Omental fat pad (tissue), 4 donors: ENCODE data around the gene ANXA1. TPM values are rescaled to one million over a fixed set of nuclear protein-coding genes. Genes with fewer than 3 reads are reported as not detected.

Experiments used
- ATAC-seq: fragments of 150-250 bp; one replicate; pipeline ENCODE4 v1.9.1; 2016; ENCODE audit warnings: mild to moderate bottlenecking, moderate library complexity; ENCODE audit not compliant: low FRiP score
- DNase-seq: peaks from one replicate; pipeline ENCODE4 v3.0.0-alpha.2; 2019; ENCODE audit warnings: low spot score
- total RNA-seq, 4 donors: library from RNA; depleted of rRNA; stranded (reverse); fragments of >200 nt; gene quantifications; one replicate each; pipeline ENCODE4 v1.1.0, GENCODE V29; 2016
- TF ChIP-seq, protein P1 (sequence below), 3 donors: fragments of 450-650 bp; IDR thresholded peaks; one replicate each; pipeline ENCODE4 v1.5.1; 2016 to 2017; ENCODE audit warnings: antibody characterized with exemption in 3 of 3, mild to moderate bottlenecking in 3 of 3, moderate library complexity in 2 of 3

Gene ANXA1
- total RNA-seq, 4 donors from 2014 or later, result 513 to 2,547 (median 1,383) TPM

DNA sequence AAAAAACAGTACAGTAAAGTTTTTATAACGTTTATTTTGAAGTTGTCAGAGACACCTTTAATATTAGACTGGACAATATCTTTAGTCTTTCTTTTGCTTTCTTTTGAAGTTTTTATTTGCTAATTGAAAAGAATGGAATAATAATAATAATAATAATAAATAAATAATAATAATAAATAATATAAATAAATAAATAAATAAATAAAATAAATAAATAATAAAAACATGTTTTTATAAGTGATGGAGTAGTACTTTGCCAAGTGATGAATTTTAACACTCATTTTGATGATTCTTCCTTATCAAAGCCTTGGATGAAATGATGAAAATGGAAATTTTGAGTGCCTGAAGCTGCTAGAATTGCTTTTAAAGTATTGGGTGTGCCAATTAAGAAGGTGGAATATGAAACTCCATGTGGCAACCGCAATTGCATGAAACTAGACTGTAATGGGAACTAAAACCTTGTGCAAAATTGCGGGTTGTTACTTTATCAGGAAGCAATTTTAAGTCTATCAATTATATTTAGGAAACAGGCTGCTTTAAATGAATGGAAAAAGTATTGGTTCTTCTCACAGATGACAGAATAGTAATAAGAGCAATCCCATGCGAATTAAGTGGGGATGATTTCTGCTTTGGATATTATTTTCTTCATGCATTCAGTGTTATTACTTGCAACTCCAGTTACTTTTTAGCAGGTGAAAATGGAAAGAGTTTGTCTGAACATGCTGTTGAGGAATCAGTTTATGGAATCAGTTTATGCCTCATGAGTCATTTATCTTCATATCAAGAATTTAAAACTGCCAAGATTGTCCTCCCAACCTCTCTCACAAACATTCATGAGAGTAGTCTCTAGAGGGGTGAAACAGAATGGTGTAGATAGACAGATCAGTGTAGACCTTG lies 4.6 kb downstream of the ANXA1 start:
- TF ChIP-seq, protein P1, sequence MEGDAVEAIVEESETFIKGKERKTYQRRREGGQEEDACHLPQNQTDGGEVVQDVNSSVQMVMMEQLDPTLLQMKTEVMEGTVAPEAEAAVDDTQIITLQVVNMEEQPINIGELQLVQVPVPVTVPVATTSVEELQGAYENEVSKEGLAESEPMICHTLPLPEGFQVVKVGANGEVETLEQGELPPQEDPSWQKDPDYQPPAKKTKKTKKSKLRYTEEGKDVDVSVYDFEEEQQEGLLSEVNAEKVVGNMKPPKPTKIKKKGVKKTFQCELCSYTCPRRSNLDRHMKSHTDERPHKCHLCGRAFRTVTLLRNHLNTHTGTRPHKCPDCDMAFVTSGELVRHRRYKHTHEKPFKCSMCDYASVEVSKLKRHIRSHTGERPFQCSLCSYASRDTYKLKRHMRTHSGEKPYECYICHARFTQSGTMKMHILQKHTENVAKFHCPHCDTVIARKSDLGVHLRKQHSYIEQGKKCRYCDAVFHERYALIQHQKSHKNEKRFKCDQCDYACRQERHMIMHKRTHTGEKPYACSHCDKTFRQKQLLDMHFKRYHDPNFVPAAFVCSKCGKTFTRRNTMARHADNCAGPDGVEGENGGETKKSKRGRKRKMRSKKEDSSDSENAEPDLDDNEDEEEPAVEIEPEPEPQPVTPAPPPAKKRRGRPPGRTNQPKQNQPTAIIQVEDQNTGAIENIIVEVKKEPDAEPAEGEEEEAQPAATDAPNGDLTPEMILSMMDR (IDR thresholded peaks at IDR 0.05), result no peak
- ATAC-seq (no peak), DNase-seq (no peak)

DNA sequence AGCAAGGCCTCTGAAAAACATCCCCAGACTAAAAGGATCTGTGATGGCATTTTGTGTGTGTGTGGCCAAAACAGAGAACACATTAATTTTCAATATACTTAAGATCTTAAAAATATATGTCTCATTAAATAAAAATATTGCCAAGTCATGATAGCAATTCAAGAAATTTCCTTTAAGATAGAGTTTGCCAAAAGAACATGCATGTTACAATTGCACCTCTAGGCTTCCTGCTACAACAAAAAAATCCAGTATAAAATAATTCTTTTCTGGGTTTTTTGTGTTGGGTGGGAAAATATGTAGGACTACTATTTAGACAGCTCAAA lies 5.2 kb downstream of the ANXA1 start:
- ATAC-seq, result no peak
- TF ChIP-seq, protein P1 (IDR thresholded peaks at IDR 0.05), result no peak
- DNase-seq, result no peak

DNA sequence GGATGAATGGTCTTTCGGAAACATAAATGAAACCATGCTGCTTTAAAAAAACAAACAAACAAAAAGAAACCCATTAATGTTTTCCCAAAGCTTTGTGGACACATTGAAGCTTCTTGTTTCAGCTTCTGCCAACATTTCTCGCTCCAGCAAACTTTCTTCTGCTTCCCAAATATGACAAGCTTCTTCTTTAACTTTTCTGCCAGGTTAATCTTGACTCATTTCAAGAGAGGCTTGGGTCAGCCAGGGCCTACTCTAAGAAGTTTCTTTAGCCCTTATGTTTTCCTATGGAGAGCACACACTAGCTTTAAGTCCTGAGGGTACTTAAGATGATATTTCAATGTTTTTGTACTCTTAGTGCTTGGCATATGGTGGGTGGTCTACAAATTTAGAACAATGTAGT lies 6.1 kb downstream of the ANXA1 start:
- no peak for DNase-seq
- TF ChIP-seq, protein P1 (IDR thresholded peaks at IDR 0.05), result no peak

DNA sequence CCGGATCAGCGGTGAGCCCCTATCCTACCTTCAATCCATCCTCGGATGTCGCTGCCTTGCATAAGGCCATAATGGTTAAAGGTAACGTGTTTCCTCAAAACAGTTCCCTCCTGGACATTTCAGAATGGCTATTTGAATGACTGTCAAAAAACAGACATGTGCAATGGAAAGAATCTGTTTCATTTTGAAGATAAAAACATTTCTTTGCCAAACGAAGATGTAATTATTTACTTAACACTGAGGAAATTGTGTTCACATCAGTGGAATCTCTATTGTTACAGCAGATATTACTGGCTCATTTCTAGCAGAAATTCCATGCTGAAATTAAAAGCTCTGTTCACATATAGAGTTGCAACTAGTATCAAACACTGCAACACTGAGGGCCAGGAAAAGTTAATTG lies 7.1 kb downstream of the ANXA1 start:
- TF ChIP-seq, protein P1 (IDR thresholded peaks at IDR 0.05), result no peak
- DNase-seq (no peak), ATAC-seq (no peak)

More for the DNA sequence above, 6.1 kb downstream of the ANXA1 start:
- no peak for ATAC-seq

DNA sequence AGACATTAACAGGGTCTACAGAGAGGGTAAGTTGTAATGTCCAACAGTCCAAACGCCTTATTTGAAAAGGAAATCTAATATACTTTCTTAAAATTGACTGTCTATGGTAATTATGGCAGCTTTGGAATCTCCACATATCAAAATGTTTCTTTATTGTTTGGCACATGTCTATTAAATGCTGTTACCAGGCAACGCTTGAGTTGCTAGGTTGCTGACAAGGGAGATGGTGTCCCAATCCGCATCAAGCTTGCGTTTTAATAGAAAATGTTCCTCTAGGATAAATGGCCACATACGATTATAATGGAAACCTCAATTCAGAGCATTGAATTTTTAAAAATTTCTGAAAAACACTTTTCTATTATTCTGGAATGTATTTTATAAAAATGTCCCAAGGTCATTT lies 9.2 kb downstream of the ANXA1 start:
- ATAC-seq (no peak), DNase-seq (no peak)
- TF ChIP-seq, protein P1 (IDR thresholded peaks at IDR 0.05), result no peak

DNA sequence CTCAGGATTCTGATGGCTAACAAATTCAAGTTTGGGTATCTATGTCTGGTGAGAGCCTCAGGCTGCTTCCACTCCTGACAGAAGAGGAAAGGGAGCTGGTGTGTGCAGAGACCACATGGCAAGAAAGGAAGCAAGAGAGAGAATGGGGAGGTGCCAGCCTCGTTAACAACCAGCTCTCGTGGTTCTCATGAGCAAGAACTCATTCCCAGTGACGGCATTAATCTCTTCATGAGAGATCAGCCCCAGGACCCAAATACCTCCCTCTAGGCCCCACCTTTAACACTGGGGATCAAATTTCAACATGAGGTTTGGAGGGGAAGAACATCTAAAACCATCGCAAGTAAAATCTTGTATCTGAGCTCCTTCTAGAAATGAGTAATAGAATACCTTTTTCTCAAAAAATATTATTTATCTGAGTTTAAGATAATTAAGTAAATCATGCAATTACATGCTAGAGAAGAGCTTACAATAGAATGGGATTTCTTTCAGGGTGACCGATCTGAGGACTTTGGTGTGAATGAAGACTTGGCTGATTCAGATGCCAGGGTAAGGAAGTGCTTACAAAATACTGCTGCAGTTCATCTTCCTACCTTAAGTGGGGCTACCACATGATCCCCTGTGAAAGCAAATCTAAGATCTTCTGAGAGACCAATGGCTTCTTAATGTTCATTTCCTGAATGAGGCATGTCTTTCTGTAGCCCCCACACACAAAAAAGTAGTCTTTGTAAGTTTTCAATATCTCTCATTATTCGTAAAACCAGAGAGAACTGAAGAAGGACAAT lies 11.5 kb downstream of the ANXA1 start:
- no peak for ATAC-seq
- TF ChIP-seq, protein P1 (IDR thresholded peaks at IDR 0.05), result no peak
- DNase-seq, result no peak
